Measurements from ENCODE around the gene FREY1.

GRCh38 chr11:45897556-45897955 lies 9.5 kb downstream of the FREY1 start:
- TF ChIP-seq CTCF (IDR thresholded peaks at IDR 0.05) = no peak
- no peak for TF ChIP-seq POLR2A (IDR thresholded peaks at IDR 0.05)
